ENCODE measurements around the gene DPY30. TPM values are rescaled to one million over a fixed set of nuclear protein-coding genes. Genes with fewer than 3 reads are reported as not detected.
A peak's percentile ranks its signal among the peaks of the same experiment; 100 is the strongest.

The DPY30 gene
- polyA plus RNA-seq, 1 of the 3 experiments (the other 2 are of a cell fraction): 155 TPM

GRCh38 chr2:32009516-32010256 lies 29.9 kb downstream of the DPY30 start:
- H3K9ac ChIP-seq: peak overlapping the region; percentile 75
- ChIA-PET POLR2A (interaction anchor here (1.0 to 1.2 kb wide), 2 partner anchors 30 to 156 kb away, joined by 3 to 6 read pairs; partner anchors contain the start of genes DPY30 and SLC30A6), CTCF (interaction anchor here (1.5 kb wide), 1 partner anchor 34 kb away, joined by 4 read pairs; no protein-coding TSS in a partner anchor)
- H3K27ac ChIP-seq (ENCODE audit: low read depth in 2 of 2, low read length in 1 of 2): peak overlapping the region; percentile 68 to 84
- H3K4me3 ChIP-seq (ENCODE audit: low read depth in 2 of 2, low read length in 1 of 2): peak overlapping the region; percentile 88 to 92
- H2AFZ ChIP-seq (ENCODE audit: low read depth): no peak overlapping the region
- no peaks in the 10 kb centered on the region for H3K9me3 ChIP-seq
- peak; percentile 51; the same call in 1 of the 2 replicates for TF ChIP-seq MXI1 (IDR thresholded peaks at IDR 0.05; ENCODE audit: low read depth, low read length)
- TF ChIP-seq POLR2AphosphoS5 (IDR thresholded peaks at IDR 0.05; ENCODE audit: low read depth, low read length): 0 out of 2 replicates have a peak, but pooled peaks have one; percentile 27
- no peak for TF ChIP-seq GABPA (IDR thresholded peaks at IDR 0.05; ENCODE audit: low read depth)
- TF ChIP-seq FOXJ3 (CRISPR knock-in tag; IDR thresholded peaks at IDR 0.05): no peak
- no peak for TF ChIP-seq REST (IDR thresholded peaks at IDR 0.05; ENCODE audit: low read depth, low read length)
- 0% methylated on average over 43 of the region's 91 CpGs for WGBS (ENCODE audit: low lambda C conversion rate)
- peak; percentile 81 for DNase-seq
- H3K36me3 ChIP-seq (replicated peaks in 1 of 2; ENCODE audit: control insufficient read depth in 1 of 2, insufficient read depth in 2 of 2, low read length in 1 of 2): peaks cover 0 to 3% of the 10 kb centered on the region in 2 experiments
- H3F3A ChIP-seq (replicated peaks; ENCODE audit: insufficient read depth): no peaks in the 10 kb centered on the region
- no peaks in the 10 kb centered on the region for H3K27me3 ChIP-seq (ENCODE audit: insufficient read depth)
- no peaks in the 10 kb centered on the region for H3K9me2 ChIP-seq
- H3K4me1 ChIP-seq (ENCODE audit: control insufficient read depth in 1 of 2, insufficient read depth in 2 of 2, low read depth in 1 of 2, low read length in 1 of 2): peaks cover 0 to 8% of the 10 kb centered on the region in 2 experiments; a peak in 2 of 4 replicates
- peak overlapping the region; percentile 76 for H3K4me2 ChIP-seq
- peaks cover 50% of the 10 kb centered on the region for H3K79me2 ChIP-seq (ENCODE audit: insufficient read depth)
- peaks cover 49% of the 10 kb centered on the region for H4K20me1 ChIP-seq (ENCODE audit: insufficient read depth)

- POLR2A ChIA-PET: interaction anchor here (0.6 to 1.2 kb wide), 3 partner anchors 31 to 172 kb away, joined by 3 to 6 read pairs (median 3); partner anchors contain the start of genes DPY30 and SLC30A6
- 1% methylated on average over 10 of the region's 10 CpGs for WGBS (ENCODE audit: low lambda C conversion rate)
- Histone ChIP-seq H3K4me2 (peak overlapping the region; percentile 76), H3K9me3 (no peaks in the 10 kb centered on the region), H3F3A (replicated peaks; ENCODE audit: insufficient read depth) (no peaks in the 10 kb centered on the region), H3K27ac (ENCODE audit: low read depth in 2 of 2, low read length in 1 of 2) (peak overlapping the region; percentile 68 to 84), H3K36me3 (replicated peaks in 1 of 2; ENCODE audit: control insufficient read depth in 1 of 2, insufficient read depth in 2 of 2, low read length in 1 of 2) (peaks cover 0 to 3% of the 10 kb centered on the region in 2 experiments), H3K4me3 (ENCODE audit: low read depth in 2 of 2, low read length in 1 of 2) (peak overlapping the region; percentile 88 to 92), H3K9me2 (no peaks in the 10 kb centered on the region), H3K27me3 (ENCODE audit: insufficient read depth) (no peaks in the 10 kb centered on the region), H4K20me1 (ENCODE audit: insufficient read depth) (peaks cover 56% of the 10 kb centered on the region), H3K4me1 (ENCODE audit: control insufficient read depth in 1 of 2, insufficient read depth in 2 of 2, low read depth in 1 of 2, low read length in 1 of 2) (peaks cover 0 to 8% of the 10 kb centered on the region in 2 experiments; a peak in 2 of 4 replicates), H3K9ac (peak overlapping the region; percentile 75), H2AFZ (ENCODE audit: low read depth) (no peak overlapping the region), H3K79me2 (ENCODE audit: insufficient read depth) (peaks cover 58% of the 10 kb centered on the region)
- CTCF ChIA-PET: interaction anchor here (1.5 to 1.6 kb wide), 2 partner anchors 12 to 34 kb away, joined by 4 to 5 read pairs; no protein-coding TSS in a partner anchor
- DNase-seq: no peak
- no peak for TF ChIP-seq FOSL2 (IDR thresholded peaks at IDR 0.05; ENCODE audit: borderline replicate concordance, low read depth)
- peak; percentile 15; the same call in 1 of the 2 replicates for TF ChIP-seq JUND (IDR thresholded peaks at IDR 0.05)
- TF ChIP-seq PBX3 (IDR thresholded peaks at IDR 0.05): peak; percentile 14; the same call in 1 of the 2 replicates
- TF ChIP-seq TAF1 (IDR thresholded peaks at IDR 0.05; ENCODE audit: borderline replicate concordance, low read depth, low read length): 0 out of 2 replicates have a peak, but pooled peaks have one; percentile 9
- peak; percentile 24; the same call in 1 of the 2 replicates for TF ChIP-seq TCF12 (IDR thresholded peaks at IDR 0.05)
- 0 out of 2 replicates have a peak, but pooled peaks have one; percentile 7 for TF ChIP-seq RAD21 (IDR thresholded peaks at IDR 0.05; ENCODE audit: low read length)
Observed at GRCh38 chr2:32008805-32009515, 30.6 kb downstream of the DPY30 start.
